AG08396 (cell line): ENCODE measurements around the gene MAN2A2.

ENCODE experiments used
- DNase-seq: peaks from one replicate; pipeline ENCODE4 v3.0.0; 2012; ENCODE audit warnings: low spot score, mixed read lengths

Gene MAN2A2

GRCh38 chr15:90946941-90947576 is 44.0 kb downstream of the MAN2A2 start:
- DNase-seq: no peak

- no peak for DNase-seq
Observed at GRCh38 chr15:90947577-90948357, 44.7 kb downstream of the MAN2A2 start.

- DNase-seq: no peak
Observed at GRCh38 chr15:90948506-90948905, 45.4 kb downstream of the MAN2A2 start.

- no peak for DNase-seq
Observed at GRCh38 chr15:90949979-90950675, 47.0 kb downstream of the MAN2A2 start.

GRCh38 chr15:90950676-90951075 is 47.6 kb downstream of the MAN2A2 start:
- no peak for DNase-seq

GRCh38 chr15:90952901-90953677 is 50.0 kb downstream of the MAN2A2 start:
- no peak for DNase-seq

- DNase-seq: no peak
Observed at GRCh38 chr15:90953947-90954711, 51.0 kb downstream of the MAN2A2 start.

- peak; percentile 98 for DNase-seq
Observed at GRCh38 chr15:90954712-90955623, 51.9 kb downstream of the MAN2A2 start, which contains the start of gene RCCD1. RCCD1 (plus strand) TSS chr15:90954884; CDS start chr15:90956735, 1,851 bp downstream.

- no peak for DNase-seq
Observed at GRCh38 chr15:90955624-90956273, 52.6 kb downstream of the MAN2A2 start.

- peak; percentile 95 for DNase-seq
Observed at GRCh38 chr15:90956274-90957030, 53.4 kb downstream of the MAN2A2 start.

- DNase-seq: peak; percentile 68
Observed at GRCh38 chr15:90957031-90957790, 54.1 kb downstream of the MAN2A2 start.

- DNase-seq: no peak
Observed at GRCh38 chr15:90957791-90958190, 54.7 kb downstream of the MAN2A2 start.

- DNase-seq: no peak
Observed at GRCh38 chr15:90959028-90959595, 56.0 kb downstream of the MAN2A2 start.

- peak; percentile 33 for DNase-seq
Observed at GRCh38 chr15:90959894-90960293, 56.8 kb downstream of the MAN2A2 start.

GRCh38 chr15:90960298-90961091 is 57.4 kb downstream of the MAN2A2 start:
- no peak for DNase-seq

- no peak for DNase-seq
Observed at GRCh38 chr15:90962021-90962420, 58.9 kb downstream of the MAN2A2 start.

- no peak for DNase-seq
Observed at GRCh38 chr15:90966262-90966661, 63.2 kb downstream of the MAN2A2 start.
